Neuronal stem cell (in vitro differentiated cells): ENCODE measurements around the gene DVL1.

ENCODE experiments used
- DNase-seq: peaks from one replicate; pipeline ENCODE4 v3.0.0-alpha.2; 2013; ENCODE audit warnings: low spot score
- H2AFZ ChIP-seq: one replicate; pipeline ENCODE4 v1.6.1; 2013; ENCODE audit warnings: mild to moderate bottlenecking, low read length, inconsistent platforms
- H2AK5ac ChIP-seq: 2 replicates; pipeline ENCODE4 v1.6.1; 2013; ENCODE audit warnings: low read depth, mild to moderate bottlenecking, inconsistent platforms, low read length, moderate library complexity, mixed read lengths
- H2BK120ac ChIP-seq: 2 replicates; pipeline ENCODE4 v1.6.1; 2013; ENCODE audit warnings: low read depth, mild to moderate bottlenecking, inconsistent platforms, low read length, moderate library complexity, mixed read lengths
- H2BK12ac ChIP-seq: one replicate; pipeline ENCODE4 v1.6.1; 2013; ENCODE audit warnings: low read length, inconsistent platforms
- H2BK15ac ChIP-seq: 2 replicates; pipeline ENCODE4 v1.6.1; 2013; ENCODE audit warnings: mild to moderate bottlenecking, low read length, inconsistent platforms, mixed read lengths
- H2BK5ac ChIP-seq: one replicate; pipeline ENCODE4 v1.6.1; 2013; ENCODE audit warnings: inconsistent platforms, mild to moderate bottlenecking, low read length, moderate library complexity
- H3K14ac ChIP-seq: one replicate; pipeline ENCODE4 v1.6.1; 2013; ENCODE audit warnings: low read length, inconsistent platforms
- H3K18ac ChIP-seq: 2 replicates; pipeline ENCODE4 v1.6.1; 2013; ENCODE audit warnings: low read length, inconsistent platforms
- H3K23ac ChIP-seq: 2 replicates; pipeline ENCODE4 v1.6.1; 2013; ENCODE audit warnings: low read depth, mild to moderate bottlenecking, mixed read lengths, low read length, inconsistent platforms; ENCODE audit not compliant: poor library complexity
- H3K27ac ChIP-seq: replicated peaks from 3 replicates; pipeline ENCODE4 v1.5.1; 2013; ENCODE audit warnings: low read length, inconsistent platforms
- H3K27me3 ChIP-seq, 3 experiments: 2 replicates each; pipeline ENCODE4 v1.6.1; 2013; ENCODE audit warnings: low read length in 3 of 3, mild to moderate bottlenecking in 2 of 3, inconsistent platforms in 1 of 3, low read depth in 1 of 3, mixed read lengths in 1 of 3, moderate library complexity in 1 of 3; ENCODE audit not compliant: control insufficient read depth in 3 of 3, insufficient read depth in 3 of 3
- H3K36me3 ChIP-seq, 2 donors: replicated peaks in 1 of 2; 2 replicates each; pipeline ENCODE4 v1.6.1; 2013; ENCODE audit warnings: low read length in 2 of 2; ENCODE audit not compliant: control insufficient read depth in 2 of 2, insufficient read depth in 2 of 2
- H3K4ac ChIP-seq: 2 replicates; pipeline ENCODE4 v1.6.1; 2013; ENCODE audit warnings: inconsistent platforms, mild to moderate bottlenecking, low read length, moderate library complexity
- H3K4me1 ChIP-seq, 2 donors: 1 replicate in 1 of 2; 2 replicates in 1 of 2; pipeline ENCODE4 v1.6.1; 2013; ENCODE audit warnings: low read length in 2 of 2, low read depth in 1 of 2; ENCODE audit not compliant: control insufficient read depth in 2 of 2, insufficient read depth in 1 of 2
- H3K4me2 ChIP-seq: one replicate; pipeline ENCODE4 v1.6.1; 2013; ENCODE audit warnings: mild to moderate bottlenecking, low read length, inconsistent platforms; ENCODE audit not compliant: insufficient read depth, poor library complexity, severe bottlenecking
- H3K4me3 ChIP-seq, 2 donors: 2 replicates each; pipeline ENCODE4 v1.5.1; 2013; ENCODE audit warnings: low read length in 2 of 2, mild to moderate bottlenecking in 2 of 2, inconsistent platforms in 1 of 2, moderate library complexity in 1 of 2
- H3K79me1 ChIP-seq: one replicate; pipeline ENCODE4 v1.6.1; 2013; ENCODE audit warnings: low read depth, mild to moderate bottlenecking, inconsistent platforms, low read length, moderate library complexity
- H3K9ac ChIP-seq: one replicate; pipeline ENCODE4 v1.6.1; 2013; ENCODE audit warnings: mild to moderate bottlenecking, low read depth, low read length, inconsistent platforms; ENCODE audit not compliant: poor library complexity
- H3K9me3 ChIP-seq, 2 donors: replicated peaks in 1 of 2; 2 replicates each; pipeline versions ENCODE3 to v1.6.1; 2013; ENCODE audit warnings: low read length in 2 of 2, mild to moderate bottlenecking in 2 of 2, inconsistent platforms in 1 of 2, low read depth in 1 of 2, mixed read lengths in 1 of 2, moderate library complexity in 1 of 2; ENCODE audit not compliant: control insufficient read depth in 2 of 2, insufficient read depth in 1 of 2
- H4K8ac ChIP-seq: one replicate; pipeline ENCODE4 v1.6.1; 2013; ENCODE audit warnings: low read depth, mild to moderate bottlenecking, inconsistent platforms, low read length, moderate library complexity
- H4K91ac ChIP-seq: one replicate; pipeline ENCODE4 v1.6.1; 2013; ENCODE audit warnings: low read length, low read depth, mild to moderate bottlenecking, inconsistent platforms; ENCODE audit not compliant: poor library complexity
- WGBS, 2 donors: extraction: QIAGEN DNeasy Blood & Tissue Kit; methylation state at CpG; one replicate each; pipeline ENCODE4 v1.1.7; 2013; ENCODE audit warnings: missing lambda C conversion rate in 2 of 2, mixed read lengths in 1 of 2; ENCODE audit not compliant: insufficient read length in 2 of 2, insufficient replicate concordance in 1 of 2; ENCODE audit errors: extremely low coverage in 2 of 2; 5-methylcytosine and 5-hydroxymethylcytosine counted together

Gene DVL1

GRCh38 chr1:1322952-1323351, 26.3 kb downstream of the DVL1 start:
- peak overlapping the region in 1 of 2 donors; percentile 40 for H3K4me3 ChIP-seq
- no peak overlapping the region for H3K4me2 ChIP-seq

GRCh38 chr1:1322418-1322817, 26.8 kb downstream of the DVL1 start:
- peaks cover 10 to 16% of the 10 kb centered on the region in 2 donors for H3K4me1 ChIP-seq
- peaks cover 26 to 69% of the 10 kb centered on the region in 2 donors for H3K36me3 ChIP-seq
- H2AK5ac ChIP-seq: no peak overlapping the region
- no peak overlapping the region for H3K18ac ChIP-seq
- H3K79me1 ChIP-seq: peaks cover 61% of the 10 kb centered on the region
- H2BK12ac ChIP-seq: no peak overlapping the region
- H4K8ac ChIP-seq: no peak overlapping the region
- H3K14ac ChIP-seq: no peak overlapping the region
- WGBS, 2 donors: no CpG with 5 or more reads among the region's 14 CpGs
- no peaks in the 10 kb centered on the region for H3K9me3 ChIP-seq
- no peak overlapping the region for H3K4me2 ChIP-seq
- H2BK5ac ChIP-seq: no peak overlapping the region
- no peak overlapping the region for H2AFZ ChIP-seq
- H2BK15ac ChIP-seq: no peak overlapping the region
- DNase-seq: no peak
- no peak overlapping the region for H2BK120ac ChIP-seq
- no peaks in the 10 kb centered on the region for H3K27me3 ChIP-seq
- no peak overlapping the region for H3K4me3 ChIP-seq
- no peak overlapping the region for H3K23ac ChIP-seq
- no peak overlapping the region for H4K91ac ChIP-seq
- no peak overlapping the region for H3K4ac ChIP-seq
- no peak overlapping the region for H3K9ac ChIP-seq
- H3K27ac ChIP-seq: no peak overlapping the region

More at GRCh38 chr1:1322952-1323351, 26.3 kb downstream of the DVL1 start:
- no peak overlapping the region for H2BK12ac ChIP-seq
- no peak overlapping the region for H3K18ac ChIP-seq
- peaks cover 26 to 69% of the 10 kb centered on the region in 2 donors for H3K36me3 ChIP-seq
- no peak overlapping the region for H3K14ac ChIP-seq
- H2AK5ac ChIP-seq: peak overlapping the region; percentile 35
- no peak overlapping the region for H2BK5ac ChIP-seq
- no peak overlapping the region for H4K91ac ChIP-seq
- H3K27me3 ChIP-seq: no peaks in the 10 kb centered on the region
- peaks cover 59% of the 10 kb centered on the region for H3K79me1 ChIP-seq
- H3K9me3 ChIP-seq: no peaks in the 10 kb centered on the region
- WGBS, 2 donors: no CpG with 5 or more reads among the region's 10 CpGs
- no peak overlapping the region for H3K27ac ChIP-seq
- H3K23ac ChIP-seq: no peak overlapping the region
- H2BK15ac ChIP-seq: no peak overlapping the region
- no peak overlapping the region for H2AFZ ChIP-seq
- no peak overlapping the region for H2BK120ac ChIP-seq
- no peak for DNase-seq
- H3K4ac ChIP-seq: no peak overlapping the region
- peaks cover 10 to 16% of the 10 kb centered on the region in 2 donors for H3K4me1 ChIP-seq
- peak overlapping the region; percentile 60 for H3K9ac ChIP-seq
- H4K8ac ChIP-seq: no peak overlapping the region

- H2BK120ac ChIP-seq: no peak overlapping the region
- no peak overlapping the region for H3K14ac ChIP-seq
- H2BK5ac ChIP-seq: peak overlapping the region; percentile 24
- DNase-seq: no peak
- H3K4me1 ChIP-seq: peaks cover 10 to 16% of the 10 kb centered on the region in 2 donors
- no peak overlapping the region for H2AFZ ChIP-seq
- no peak overlapping the region for H2AK5ac ChIP-seq
- no peaks in the 10 kb centered on the region for H3K27me3 ChIP-seq
- no peak overlapping the region for H4K8ac ChIP-seq
- peak overlapping the region; percentile 80 for H3K23ac ChIP-seq
- H3K18ac ChIP-seq: no peak overlapping the region
- H2BK15ac ChIP-seq: no peak overlapping the region
- peak overlapping the region; percentile 60 for H3K9ac ChIP-seq
- no CpG with 5 or more reads among the region's 8 CpGs for WGBS, 2 donors
- no peak overlapping the region for H4K91ac ChIP-seq
- no peak overlapping the region for H3K4me2 ChIP-seq
- peaks cover 24 to 70% of the 10 kb centered on the region in 2 donors for H3K36me3 ChIP-seq
- no peak overlapping the region for H3K27ac ChIP-seq
- H2BK12ac ChIP-seq: peak overlapping the region; percentile 94
- H3K4me3 ChIP-seq: peak overlapping the region; percentile 4 to 7
- peaks cover 62% of the 10 kb centered on the region for H3K79me1 ChIP-seq
- H3K4ac ChIP-seq: no peak overlapping the region
- no peaks in the 10 kb centered on the region for H3K9me3 ChIP-seq
Measured at GRCh38 chr1:1321477-1321876, 27.7 kb downstream of the DVL1 start.

- no peak overlapping the region for H2BK5ac ChIP-seq
- H3K4me3 ChIP-seq: no peak overlapping the region
- H4K8ac ChIP-seq: no peak overlapping the region
- peak overlapping the region; percentile 80 for H3K23ac ChIP-seq
- no peak overlapping the region for H2BK12ac ChIP-seq
- H4K91ac ChIP-seq: no peak overlapping the region
- peak overlapping the region; percentile 60 for H3K9ac ChIP-seq
- no peak overlapping the region for H3K14ac ChIP-seq
- no peak overlapping the region for H2AFZ ChIP-seq
- no peak for DNase-seq
- no peak overlapping the region for H3K27ac ChIP-seq
- H3K9me3 ChIP-seq: no peaks in the 10 kb centered on the region
- WGBS, 2 donors: no CpG with 5 or more reads among the region's 23 CpGs
- no peak overlapping the region for H2BK120ac ChIP-seq
- no peak overlapping the region for H3K4ac ChIP-seq
- no peak overlapping the region for H3K18ac ChIP-seq
- peaks cover 22 to 70% of the 10 kb centered on the region in 2 donors for H3K36me3 ChIP-seq
- H3K4me2 ChIP-seq: no peak overlapping the region
- H3K4me1 ChIP-seq: peaks cover 13 to 16% of the 10 kb centered on the region in 2 donors
- H3K79me1 ChIP-seq: peaks cover 59% of the 10 kb centered on the region
- H2BK15ac ChIP-seq: no peak overlapping the region
- no peaks in the 10 kb centered on the region for H3K27me3 ChIP-seq
- H2AK5ac ChIP-seq: no peak overlapping the region
Measured at GRCh38 chr1:1320666-1321448, 28.4 kb downstream of the DVL1 start.
